SU-DHL-6 (cell line): ENCODE results near the gene SAP30.

Experiments
- H2AFZ ChIP-seq: fragments of 200-600 bp; sonication (generic); 2 replicates; pipeline ENCODE4 v1.6.1; 2014; ENCODE audit warnings: low read depth, mild to moderate bottlenecking, moderate library complexity, mixed read lengths, antibody characterized with exemption, low read length; ENCODE audit not compliant: severe bottlenecking
- H3F3A ChIP-seq: fragments of 200-600 bp; shearing (Covaris generic); 2 replicates; pipeline ENCODE4 v1.6.0; 2016; ENCODE audit warnings: antibody characterized with exemption, mild to moderate bottlenecking; ENCODE audit not compliant: insufficient read depth
- H3K27ac ChIP-seq: fragments of 200-600 bp; sonication (generic); 2 replicates; pipeline ENCODE4 v1.5.1; 2016; ENCODE audit warnings: low read depth, mild to moderate bottlenecking, low read length, moderate library complexity, mixed read lengths
- H3K27me3 ChIP-seq: fragments of 200-600 bp; sonication (generic), shearing (Covaris generic); 2 replicates; pipeline ENCODE4 v1.6.0; 2014; ENCODE audit warnings: mild to moderate bottlenecking, low read length
- H3K36me3 ChIP-seq: fragments of 200-600 bp; sonication (generic); 2 replicates; pipeline ENCODE4 v1.6.1; 2014; ENCODE audit warnings: mild to moderate bottlenecking, low read length, mixed read lengths
- H3K4me2 ChIP-seq: fragments of 300-600, 200-600 bp; shearing (Covaris generic), sonication (generic); 2 replicates; pipeline ENCODE4 v1.6.0; 2014; ENCODE audit warnings: low read length, low read depth, mild to moderate bottlenecking; ENCODE audit not compliant: poor library complexity, severe bottlenecking
- H3K4me3 ChIP-seq: fragments of 200-600 bp; sonication (generic); 2 replicates; pipeline ENCODE4 v1.5.1; 2014; ENCODE audit warnings: antibody characterized with exemption, low read length, mild to moderate bottlenecking, mixed read lengths; ENCODE audit not compliant: insufficient read depth, poor library complexity, severe bottlenecking
- H3K79me2 ChIP-seq: fragments of 200-600 bp; sonication (generic); 2 replicates; pipeline ENCODE4 v1.6.1; 2014; ENCODE audit warnings: mild to moderate bottlenecking, low read length, moderate library complexity; ENCODE audit not compliant: insufficient read depth
- H3K9ac ChIP-seq: fragments of 200-600 bp; sonication (generic); 2 replicates; pipeline ENCODE4 v1.7.0; 2014; ENCODE audit warnings: mild to moderate bottlenecking, low read length
- H3K9me2 ChIP-seq: fragments of 200-600 bp; sonication (generic); replicated peaks from 2 replicates; pipeline ENCODE4 v1.6.1; 2014; ENCODE audit warnings: low read length; ENCODE audit not compliant: insufficient read depth
- H3K9me3 ChIP-seq: fragments of 200-600 bp; sonication (generic); 2 replicates; pipeline ENCODE4 v1.6.1; 2014; ENCODE audit warnings: low read length, mixed read lengths; ENCODE audit not compliant: insufficient read depth
- H4K20me1 ChIP-seq: fragments of 200-600 bp; sonication (generic); 2 replicates; pipeline ENCODE4 v1.6.1; 2014; ENCODE audit warnings: low read depth, mild to moderate bottlenecking, antibody characterized with exemption, low read length, moderate library complexity, mixed read lengths
- EZH2phosphoT487 ChIP-seq: fragments of 200-600 bp; sonication (generic), shearing (Covaris generic); conservative IDR thresholded peaks from 2 replicates; pipeline ENCODE4 v1.6.1; 2018; ENCODE audit warnings: mild to moderate bottlenecking, antibody characterized with exemption, low read length, moderate library complexity, mixed read lengths
- TF ChIP-seq, protein P1 (sequence below): fragments of 200-600 bp; sonication (generic); IDR thresholded peaks from one replicate; pipeline ENCODE4 v1.5.1; 2017; ENCODE audit warnings: antibody characterized with exemption, mild to moderate bottlenecking, low read length, moderate library complexity; ENCODE audit not compliant: insufficient read depth, poor library complexity, severe bottlenecking

SAP30 gene

DNA sequence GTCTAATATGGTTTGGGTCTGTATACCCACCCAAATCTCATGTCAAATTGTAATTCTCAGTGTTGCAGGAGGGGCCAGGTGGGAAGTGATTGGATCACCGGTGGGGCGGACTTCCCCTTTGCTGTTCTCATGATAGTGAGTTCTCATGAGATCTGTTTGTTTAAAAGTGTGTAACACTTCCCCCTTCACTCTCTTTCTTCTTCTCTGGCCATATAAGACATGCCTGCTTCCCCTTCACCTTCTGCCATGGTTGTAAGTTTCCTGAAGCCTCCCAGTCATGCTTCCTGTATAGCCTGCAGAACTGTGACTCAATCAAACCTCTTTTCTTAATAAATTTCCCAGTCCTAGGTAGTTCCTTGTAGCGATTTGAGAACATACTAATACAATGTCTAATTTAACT lies 47.9 kb downstream of the SAP30 start:
- Histone ChIP-seq H3K27me3 (no peaks in the 10 kb centered on the region), H3K36me3 (no peaks in the 10 kb centered on the region), H3F3A (no peaks in the 10 kb centered on the region), H3K27ac (no peak overlapping the region), H3K9ac (no peak overlapping the region), H4K20me1 (no peaks in the 10 kb centered on the region), H3K4me2 (no peak overlapping the region), H3K4me3 (no peak overlapping the region), H2AFZ (no peak overlapping the region), H3K79me2 (no peaks in the 10 kb centered on the region), H3K9me3 (no peaks in the 10 kb centered on the region), H3K9me2 (no peaks in the 10 kb centered on the region)
- no peak for TF ChIP-seq EZH2phosphoT487
- TF ChIP-seq, protein P1, sequence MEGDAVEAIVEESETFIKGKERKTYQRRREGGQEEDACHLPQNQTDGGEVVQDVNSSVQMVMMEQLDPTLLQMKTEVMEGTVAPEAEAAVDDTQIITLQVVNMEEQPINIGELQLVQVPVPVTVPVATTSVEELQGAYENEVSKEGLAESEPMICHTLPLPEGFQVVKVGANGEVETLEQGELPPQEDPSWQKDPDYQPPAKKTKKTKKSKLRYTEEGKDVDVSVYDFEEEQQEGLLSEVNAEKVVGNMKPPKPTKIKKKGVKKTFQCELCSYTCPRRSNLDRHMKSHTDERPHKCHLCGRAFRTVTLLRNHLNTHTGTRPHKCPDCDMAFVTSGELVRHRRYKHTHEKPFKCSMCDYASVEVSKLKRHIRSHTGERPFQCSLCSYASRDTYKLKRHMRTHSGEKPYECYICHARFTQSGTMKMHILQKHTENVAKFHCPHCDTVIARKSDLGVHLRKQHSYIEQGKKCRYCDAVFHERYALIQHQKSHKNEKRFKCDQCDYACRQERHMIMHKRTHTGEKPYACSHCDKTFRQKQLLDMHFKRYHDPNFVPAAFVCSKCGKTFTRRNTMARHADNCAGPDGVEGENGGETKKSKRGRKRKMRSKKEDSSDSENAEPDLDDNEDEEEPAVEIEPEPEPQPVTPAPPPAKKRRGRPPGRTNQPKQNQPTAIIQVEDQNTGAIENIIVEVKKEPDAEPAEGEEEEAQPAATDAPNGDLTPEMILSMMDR, result no peak

DNA sequence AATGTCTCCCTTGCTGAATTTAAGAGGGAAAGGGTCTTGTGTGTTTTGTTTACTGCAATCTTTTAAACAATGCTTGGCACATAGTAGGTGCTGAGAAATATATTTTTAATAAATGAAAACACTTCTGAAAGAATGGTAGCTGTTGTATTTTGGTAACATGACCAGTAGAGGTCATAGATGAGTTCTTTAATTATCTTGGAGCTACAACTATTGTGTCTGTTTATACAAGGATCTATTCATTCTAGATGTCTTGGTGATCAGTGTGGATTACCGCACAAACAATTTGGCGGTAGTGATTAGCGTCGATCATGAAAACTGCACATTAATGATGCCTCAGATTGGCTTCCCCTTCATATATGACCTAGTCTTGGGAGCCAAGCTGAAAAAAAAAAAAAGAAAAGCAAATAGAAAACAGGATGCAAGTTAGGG lies 49.6 kb downstream of the SAP30 start:
- Histone ChIP-seq H3K4me3 (no peak overlapping the region), H3K27ac (no peak overlapping the region), H4K20me1 (no peaks in the 10 kb centered on the region), H3K9me3 (no peaks in the 10 kb centered on the region), H3K9me2 (no peaks in the 10 kb centered on the region), H3F3A (no peaks in the 10 kb centered on the region), H3K27me3 (no peaks in the 10 kb centered on the region), H3K4me2 (no peak overlapping the region), H3K79me2 (no peaks in the 10 kb centered on the region), H3K36me3 (no peaks in the 10 kb centered on the region), H3K9ac (no peak overlapping the region), H2AFZ (no peak overlapping the region)
- TF ChIP-seq, protein P1, result peak; percentile 48
- TF ChIP-seq EZH2phosphoT487, result no peak

DNA sequence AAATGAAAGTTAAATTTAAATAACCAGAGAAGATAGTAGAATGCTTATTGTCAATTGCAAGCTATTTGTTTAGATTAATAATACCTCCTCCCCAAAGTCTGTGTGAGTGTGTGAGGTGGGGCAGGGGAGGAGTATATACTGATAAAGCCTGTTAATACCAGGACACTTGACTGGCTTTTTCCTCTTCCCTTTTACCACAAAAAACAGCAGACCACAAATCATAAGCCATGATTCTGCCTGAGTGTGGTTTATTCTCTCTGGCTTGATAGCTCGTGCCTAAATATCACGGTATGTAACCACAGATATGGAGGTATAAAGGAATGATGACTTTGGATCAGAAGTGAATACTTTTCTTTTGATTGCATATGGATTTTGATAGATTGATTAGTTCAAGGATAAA lies 50.0 kb downstream of the SAP30 start:
- no peaks in the 10 kb centered on the region for H3K79me2 ChIP-seq
- no peak overlapping the region for H3K27ac ChIP-seq
- H3F3A ChIP-seq, result no peaks in the 10 kb centered on the region
- H3K9ac ChIP-seq, result no peak overlapping the region
- no peak overlapping the region for H3K4me3 ChIP-seq
- no peaks in the 10 kb centered on the region for H3K9me2 ChIP-seq
- no peak overlapping the region for H2AFZ ChIP-seq
- H3K9me3 ChIP-seq, result no peaks in the 10 kb centered on the region
- H3K36me3 ChIP-seq, result no peaks in the 10 kb centered on the region
- no peak overlapping the region for H3K4me2 ChIP-seq
- TF ChIP-seq, protein P1, result no peak
- no peaks in the 10 kb centered on the region for H4K20me1 ChIP-seq
- H3K27me3 ChIP-seq, result no peaks in the 10 kb centered on the region
